AG09319 (cell line): ENCODE results near the gene USH2A.

Experiments used
- DNase-seq: peaks from one replicate; pipeline ENCODE4 v3.0.0-alpha.2; 2010; ENCODE audit warnings: low read depth; ENCODE audit errors: extremely low read depth
- TF ChIP-seq, protein P1 (sequence below): IDR thresholded peaks from 2 replicates; pipeline ENCODE4 v1.5.1; 2011; ENCODE audit warnings: low read depth, mild to moderate bottlenecking, inconsistent platforms, low read length, moderate library complexity

Gene USH2A

DNA sequence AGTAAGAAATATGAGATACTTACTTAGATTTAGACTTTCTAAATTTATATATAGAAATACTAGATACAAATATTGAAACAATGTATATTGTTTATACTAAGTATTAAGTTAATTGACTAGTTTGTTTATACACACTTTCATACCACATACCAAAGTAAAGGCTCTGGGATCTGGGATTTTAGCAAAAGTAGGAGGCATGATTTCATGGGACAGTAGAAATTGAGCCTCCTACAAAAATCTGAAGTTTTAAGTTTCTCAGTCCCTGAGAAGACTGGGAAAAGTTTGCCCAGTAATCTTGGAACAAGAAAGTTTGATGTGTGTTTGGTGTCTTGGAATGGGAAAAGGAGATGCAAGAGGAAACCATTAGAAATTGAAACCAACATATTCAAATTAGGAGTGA is 825.3 kb downstream of the USH2A start:
- TF ChIP-seq, protein P1, sequence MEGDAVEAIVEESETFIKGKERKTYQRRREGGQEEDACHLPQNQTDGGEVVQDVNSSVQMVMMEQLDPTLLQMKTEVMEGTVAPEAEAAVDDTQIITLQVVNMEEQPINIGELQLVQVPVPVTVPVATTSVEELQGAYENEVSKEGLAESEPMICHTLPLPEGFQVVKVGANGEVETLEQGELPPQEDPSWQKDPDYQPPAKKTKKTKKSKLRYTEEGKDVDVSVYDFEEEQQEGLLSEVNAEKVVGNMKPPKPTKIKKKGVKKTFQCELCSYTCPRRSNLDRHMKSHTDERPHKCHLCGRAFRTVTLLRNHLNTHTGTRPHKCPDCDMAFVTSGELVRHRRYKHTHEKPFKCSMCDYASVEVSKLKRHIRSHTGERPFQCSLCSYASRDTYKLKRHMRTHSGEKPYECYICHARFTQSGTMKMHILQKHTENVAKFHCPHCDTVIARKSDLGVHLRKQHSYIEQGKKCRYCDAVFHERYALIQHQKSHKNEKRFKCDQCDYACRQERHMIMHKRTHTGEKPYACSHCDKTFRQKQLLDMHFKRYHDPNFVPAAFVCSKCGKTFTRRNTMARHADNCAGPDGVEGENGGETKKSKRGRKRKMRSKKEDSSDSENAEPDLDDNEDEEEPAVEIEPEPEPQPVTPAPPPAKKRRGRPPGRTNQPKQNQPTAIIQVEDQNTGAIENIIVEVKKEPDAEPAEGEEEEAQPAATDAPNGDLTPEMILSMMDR: no peak
- DNase-seq: no peak

DNA sequence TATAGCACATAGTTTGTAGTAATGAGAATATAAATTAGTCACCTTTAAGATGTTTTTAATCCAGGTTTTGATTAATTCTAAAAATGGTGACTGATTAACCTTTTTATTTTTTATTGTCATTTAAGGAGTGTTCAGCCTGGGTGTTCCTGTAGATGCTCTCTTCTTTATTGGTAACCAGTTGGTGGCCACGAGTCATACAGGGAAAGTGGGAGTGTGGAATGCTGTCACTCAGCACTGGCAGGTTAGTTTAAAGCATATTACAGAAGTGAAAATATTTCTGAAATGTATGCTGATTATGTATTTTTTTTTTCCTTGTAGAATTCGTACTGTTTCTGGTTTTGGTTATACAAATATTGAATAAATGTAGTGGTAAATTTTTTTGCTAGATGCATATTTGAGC is 828.0 kb downstream of the USH2A start:
- no peak for DNase-seq
- TF ChIP-seq, protein P1: no peak

DNA sequence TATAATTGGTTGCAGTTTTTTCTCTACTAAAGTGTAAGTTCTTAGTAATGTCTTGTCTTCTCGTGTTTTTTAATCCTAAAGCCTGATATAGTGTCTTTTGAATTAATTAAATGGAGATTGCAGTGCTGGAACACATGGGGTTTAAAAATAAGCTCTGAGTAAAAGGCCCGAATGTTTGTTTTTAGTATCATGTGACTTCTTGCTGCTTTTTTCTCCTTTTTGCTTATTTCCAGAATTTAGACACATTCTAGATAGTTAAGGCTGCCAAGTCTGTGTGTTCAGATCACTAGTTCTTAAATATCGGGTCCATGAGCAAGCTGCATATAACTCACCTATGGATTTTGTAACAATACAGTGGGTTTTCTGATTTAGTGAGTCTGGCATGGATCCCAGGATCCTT is 828.6 kb downstream of the USH2A start:
- TF ChIP-seq, protein P1: no peak
- no peak for DNase-seq

DNA sequence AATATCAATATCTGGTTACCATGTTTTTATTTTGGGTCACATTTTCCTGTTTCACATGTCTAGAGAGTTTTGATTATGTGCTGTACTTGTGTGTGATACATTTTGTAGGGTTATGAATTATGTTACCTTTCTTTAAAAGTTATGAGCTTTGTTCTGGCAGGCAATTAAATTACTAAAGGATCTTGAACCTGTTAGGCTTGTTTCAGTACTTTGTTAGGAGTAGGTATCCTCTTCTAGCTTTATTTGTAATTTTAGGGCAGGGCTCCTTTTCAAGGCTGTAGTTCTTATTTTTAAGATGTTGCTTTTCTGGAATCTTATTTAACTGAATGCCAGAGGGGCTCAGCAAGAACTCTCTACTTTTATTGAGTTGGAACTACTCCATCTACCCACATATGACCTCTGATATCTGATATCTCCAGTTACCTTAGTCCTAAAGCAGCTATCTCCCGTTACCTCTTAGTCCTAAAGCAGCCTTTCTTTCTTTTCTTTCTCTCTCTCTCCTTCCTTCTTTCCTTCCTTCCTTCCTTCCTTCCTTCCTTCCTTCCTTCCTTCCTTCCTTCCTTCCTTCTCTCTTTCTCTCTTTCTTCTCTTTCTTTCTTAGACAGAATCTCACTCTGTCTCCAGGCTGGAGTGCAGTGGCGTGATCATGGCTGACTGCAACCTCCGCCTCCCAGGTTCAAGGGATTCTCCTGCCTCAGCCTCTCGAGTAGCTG is 832.3 kb downstream of the USH2A start:
- DNase-seq: no peak
- TF ChIP-seq, protein P1: no peak

DNA sequence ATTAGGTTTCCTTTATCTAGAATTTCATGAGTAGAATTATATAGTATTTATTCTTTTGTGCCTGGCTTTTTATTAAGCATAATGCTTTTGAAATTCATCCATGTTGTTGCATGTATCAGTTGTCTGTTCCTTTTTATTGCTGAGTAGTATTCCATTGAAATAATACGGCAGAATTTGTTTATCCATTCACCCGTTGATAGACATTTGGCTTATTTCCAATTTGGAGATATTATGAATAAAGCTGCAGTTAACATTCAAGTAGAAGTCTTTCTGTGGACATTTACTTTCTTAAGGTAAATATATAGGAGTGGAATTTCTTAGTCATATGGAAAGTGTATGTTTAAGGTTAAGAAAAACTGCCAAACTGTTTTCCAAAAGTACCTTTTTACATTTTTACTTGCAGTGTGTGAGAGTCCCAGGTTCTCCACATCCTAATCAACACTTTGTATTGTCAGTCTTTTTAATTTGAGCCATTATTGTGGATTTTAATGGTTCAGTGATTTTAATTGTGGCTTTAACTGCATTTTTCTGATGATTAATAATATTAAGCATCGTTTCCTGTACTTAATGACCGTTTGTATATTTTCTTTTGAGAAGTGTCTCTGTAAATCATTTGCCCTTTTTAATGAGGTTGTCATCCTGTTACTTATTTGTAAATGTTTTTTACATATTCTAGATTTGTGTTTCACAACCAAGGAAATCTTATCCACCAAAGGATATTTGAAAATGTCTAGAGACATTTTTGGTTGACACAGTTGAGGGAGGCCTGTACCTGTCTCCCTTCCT is 833.4 kb downstream of the USH2A start:
- TF ChIP-seq, protein P1: no peak
- no peak for DNase-seq

DNA sequence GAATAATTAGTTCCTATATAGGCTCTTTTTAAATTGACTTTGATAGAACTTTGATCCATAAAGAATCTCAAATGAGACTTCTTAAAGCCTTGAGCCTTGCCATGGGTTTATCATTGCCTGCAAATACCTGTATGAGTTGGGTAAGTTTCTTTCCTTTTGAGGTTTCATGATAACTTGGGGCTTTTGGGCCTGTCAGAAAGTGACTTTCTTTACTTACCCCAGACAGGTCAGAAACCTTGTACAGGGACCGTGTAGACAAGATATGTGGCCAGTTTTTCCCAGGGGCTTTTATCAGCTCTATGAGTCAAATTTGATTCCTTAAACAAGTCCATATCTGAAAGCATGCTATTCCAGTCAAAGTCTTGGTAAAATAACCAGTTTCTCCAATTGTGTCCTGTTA is 838.9 kb downstream of the USH2A start:
- TF ChIP-seq, protein P1: no peak
- DNase-seq: no peak

DNA sequence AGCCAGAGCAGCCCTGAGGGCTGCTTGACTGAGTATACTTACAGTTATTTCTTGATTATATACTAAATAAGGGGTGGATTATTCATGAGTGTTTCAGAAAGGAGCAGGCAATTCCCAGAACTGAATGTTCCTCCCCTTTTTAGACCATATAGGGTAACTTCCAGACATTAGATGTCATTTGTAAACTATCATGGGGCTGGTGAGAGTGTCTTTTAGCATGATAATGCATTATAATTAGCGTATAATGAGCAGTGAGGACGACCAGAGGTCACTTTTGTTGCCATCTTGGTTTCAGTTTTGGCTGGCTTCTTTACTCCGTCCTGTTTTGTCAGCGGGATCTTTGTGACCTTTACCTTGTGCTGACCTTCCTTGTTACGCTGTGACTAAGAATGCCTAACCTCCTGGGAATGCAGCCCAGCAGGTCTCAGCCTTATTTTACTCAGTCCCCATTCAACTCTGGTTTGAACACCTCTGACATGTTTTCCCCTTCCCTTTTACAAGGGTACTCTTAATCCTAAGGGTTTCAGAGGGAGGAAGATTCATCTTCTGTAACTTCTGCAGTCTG is 840.0 kb downstream of the USH2A start:
- no peak for DNase-seq
- TF ChIP-seq, protein P1: no peak
